Mesenchymal stem cell (in vitro differentiated cells and primary cell): ENCODE results near the gene TIGD3.

Experiments
- DNase-seq: peaks from one replicate; pipeline ENCODE4 v3.0.0-alpha.2; 2013
- H2AFZ ChIP-seq: one replicate; pipeline ENCODE4 v1.6.1; 2013; ENCODE audit warnings: low read depth, mild to moderate bottlenecking, control low read depth, inconsistent platforms, low read length, moderate library complexity
- H2AK5ac ChIP-seq: 2 replicates; pipeline ENCODE4 v1.6.1; 2013; ENCODE audit warnings: low read length, moderate library complexity, mild to moderate bottlenecking, inconsistent platforms; ENCODE audit not compliant: severe bottlenecking
- H2BK120ac ChIP-seq: one replicate; pipeline ENCODE4 v1.6.1; 2013; ENCODE audit warnings: low read depth, mild to moderate bottlenecking, inconsistent platforms, low read length, moderate library complexity
- H2BK12ac ChIP-seq, 2 experiments: one replicate each; pipeline ENCODE4 v1.6.1; 2013; ENCODE audit warnings: inconsistent platforms in 2 of 2, low read length in 2 of 2, mild to moderate bottlenecking in 2 of 2, moderate library complexity in 2 of 2, control low read depth in 1 of 2
- H2BK15ac ChIP-seq: one replicate; pipeline ENCODE4 v1.6.1; 2013; ENCODE audit warnings: mild to moderate bottlenecking, low read depth, inconsistent platforms; ENCODE audit not compliant: poor library complexity, severe bottlenecking
- H2BK5ac ChIP-seq: 2 replicates; pipeline ENCODE4 v1.6.1; 2013; ENCODE audit warnings: low read depth, mild to moderate bottlenecking, low read length, control low read depth, inconsistent platforms; ENCODE audit not compliant: poor library complexity, severe bottlenecking
- H3K14ac ChIP-seq, 2 experiments: one replicate each; pipeline ENCODE4 v1.6.1; 2013; ENCODE audit warnings: inconsistent platforms in 2 of 2, low read length in 2 of 2, control low read depth in 1 of 2, mild to moderate bottlenecking in 1 of 2, moderate library complexity in 1 of 2
- H3K18ac ChIP-seq, 2 experiments: one replicate each; pipeline ENCODE4 v1.6.1; 2013; ENCODE audit warnings: inconsistent platforms in 2 of 2, low read length in 2 of 2, control low read depth in 1 of 2, low read depth in 1 of 2, mild to moderate bottlenecking in 1 of 2
- H3K23ac ChIP-seq, 2 experiments: one replicate each; pipeline ENCODE4 v1.6.1; 2013; ENCODE audit warnings: inconsistent platforms in 2 of 2, low read length in 2 of 2, mild to moderate bottlenecking in 2 of 2, moderate library complexity in 2 of 2, control low read depth in 1 of 2
- H3K27ac ChIP-seq: 2 replicates; pipeline ENCODE4 v1.5.1; 2013; ENCODE audit warnings: mild to moderate bottlenecking, moderate library complexity, low read length, control low read depth, inconsistent platforms; ENCODE audit not compliant: poor library complexity, severe bottlenecking
- H3K27me3 ChIP-seq, 2 experiments: 2 replicates each; pipeline versions ENCODE4 v1.6.1 to v1.7.0; 2013; ENCODE audit warnings: low read length in 2 of 2, mild to moderate bottlenecking in 2 of 2, moderate library complexity in 2 of 2, control low read depth in 1 of 2, inconsistent platforms in 1 of 2; ENCODE audit not compliant: control insufficient read depth in 1 of 2, insufficient read depth in 1 of 2
- H3K36me3 ChIP-seq, 2 experiments: 2 replicates each; pipeline versions ENCODE4 v1.6.1 to v1.7.0; 2013; ENCODE audit warnings: low read length in 2 of 2, control low read depth in 1 of 2, inconsistent platforms in 1 of 2, low read depth in 1 of 2, mild to moderate bottlenecking in 1 of 2; ENCODE audit not compliant: insufficient read depth in 2 of 2, control insufficient read depth in 1 of 2
- H3K4ac ChIP-seq, 2 experiments: one replicate each; pipeline ENCODE4 v1.6.1; 2013; ENCODE audit warnings: inconsistent platforms in 2 of 2, low read length in 2 of 2, mild to moderate bottlenecking in 2 of 2, moderate library complexity in 2 of 2, control low read depth in 1 of 2, low read depth in 1 of 2
- H3K4me1 ChIP-seq: 2 replicates; pipeline ENCODE4 v1.6.1; 2013; ENCODE audit warnings: low read depth, low read length, control low read depth; ENCODE audit not compliant: control insufficient read depth, insufficient read depth
- H3K4me2 ChIP-seq: 2 replicates; pipeline ENCODE4 v1.6.1; 2013; ENCODE audit warnings: low read length, mild to moderate bottlenecking, inconsistent platforms; ENCODE audit not compliant: poor library complexity, severe bottlenecking
- H3K4me3 ChIP-seq, 2 experiments: 2 replicates each; pipeline versions ENCODE4 v1.5.1 to v1.7.0; 2013; ENCODE audit warnings: low read length in 2 of 2, mild to moderate bottlenecking in 2 of 2, control low read depth in 1 of 2, low read depth in 1 of 2; ENCODE audit not compliant: insufficient read depth in 1 of 2
- H3K79me1 ChIP-seq: replicated peaks from 2 replicates; pipeline ENCODE4 v1.6.1; 2013; ENCODE audit warnings: mild to moderate bottlenecking, control low read depth, low read length, inconsistent platforms; ENCODE audit not compliant: poor library complexity, severe bottlenecking
- H3K9ac ChIP-seq: 2 replicates; pipeline ENCODE4 v1.7.0; 2013; ENCODE audit warnings: mild to moderate bottlenecking, low read length, moderate library complexity
- H3K9me3 ChIP-seq: 2 replicates; pipeline ENCODE4 v1.7.0; 2013; ENCODE audit warnings: mild to moderate bottlenecking, low read length; ENCODE audit not compliant: control insufficient read depth
- H4K8ac ChIP-seq: one replicate; pipeline ENCODE4 v1.6.1; 2013; ENCODE audit warnings: inconsistent platforms, mild to moderate bottlenecking, low read length, moderate library complexity
- H4K91ac ChIP-seq: one replicate; pipeline ENCODE4 v1.6.1; 2013; ENCODE audit warnings: mild to moderate bottlenecking, low read length, inconsistent platforms
- WGBS: methylation state at CpG from one replicate; pipeline ENCODE4 v1.1.7; 2013; ENCODE audit warnings: mixed read lengths; 5-methylcytosine and 5-hydroxymethylcytosine counted together

TIGD3 gene

GRCh38 chr11:65308281-65308891 is 46.2 kb upstream of the TIGD3 start:
- Histone ChIP-seq H3K18ac (peak overlapping the region; percentile 84 to 88), H2BK15ac (no peak overlapping the region), H3K4me2 (no peak overlapping the region), H3K4me3 (peak overlapping the region in 1 of 2 experiments; percentile 42), H3K4me1 (peaks cover 21% of the 10 kb centered on the region), H3K14ac (peak overlapping the region in 1 of 2 experiments; percentile 88), H4K8ac (no peak overlapping the region), H2BK120ac (peak overlapping the region; percentile 29), H3K36me3 (peaks cover 10 to 39% of the 10 kb centered on the region in 2 experiments), H3K4ac (peak overlapping the region; percentile 59 to 73), H2BK12ac (peak overlapping the region; percentile 65 to 97), H3K9ac (peak overlapping the region; percentile 35), H3K27ac (no peak overlapping the region), H3K27me3 (no peaks in the 10 kb centered on the region), H2AK5ac (no peak overlapping the region), H3K9me3 (no peaks in the 10 kb centered on the region), H2AFZ (no peak overlapping the region), H2BK5ac (no peak overlapping the region), H3K23ac (no peak overlapping the region), H3K79me1 (no peaks in the 10 kb centered on the region), H4K91ac (peak overlapping the region; percentile 86)
- WGBS = 45% methylated on average over 6 of the region's 7 CpGs
- DNase-seq = peak; percentile 58

DNA sequence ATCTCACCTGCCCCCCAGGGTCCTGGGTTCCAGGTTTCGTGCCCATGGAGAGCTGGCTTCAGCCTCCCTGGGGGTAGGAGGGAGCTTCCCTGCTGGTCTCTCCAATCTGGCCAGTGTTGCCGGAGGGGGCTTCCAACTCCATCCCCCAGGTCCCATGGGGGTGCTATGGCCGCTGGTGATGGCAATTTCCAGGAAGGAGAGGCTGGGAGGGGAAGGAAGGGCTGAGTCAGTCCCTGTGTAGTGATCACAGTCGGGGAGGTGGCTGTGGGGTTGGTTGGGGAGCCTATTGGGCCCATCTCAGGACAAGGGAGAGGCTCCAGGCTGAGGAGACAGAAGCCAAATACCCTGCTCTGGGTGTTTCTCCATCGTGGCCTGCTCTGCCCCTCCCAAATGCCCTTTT is 45.5 kb upstream of the TIGD3 start:
- Histone ChIP-seq H2BK120ac (peak overlapping the region; percentile 29), H3K18ac (peak overlapping the region; percentile 84 to 88), H3K23ac (peak overlapping the region in 1 of 2 experiments; percentile 96), H3K9ac (peak overlapping the region; percentile 35), H3K79me1 (peaks cover 3% of the 10 kb centered on the region), H4K91ac (peak overlapping the region; percentile 86), H3K4me2 (no peak overlapping the region), H3K27me3 (no peaks in the 10 kb centered on the region), H2AFZ (no peak overlapping the region), H3K27ac (no peak overlapping the region), H3K9me3 (no peaks in the 10 kb centered on the region), H2BK15ac (peak overlapping the region; percentile 2), H3K4me3 (peak overlapping the region in 1 of 2 experiments; percentile 42), H3K14ac (peak overlapping the region in 1 of 2 experiments; percentile 88), H2BK12ac (peak overlapping the region; percentile 65 to 97), H4K8ac (peak overlapping the region; percentile 92), H3K4ac (peak overlapping the region; percentile 14 to 73), H2BK5ac (no peak overlapping the region), H2AK5ac (peak overlapping the region; percentile 36), H3K36me3 (peaks cover 6 to 33% of the 10 kb centered on the region in 2 experiments), H3K4me1 (peaks cover 21% of the 10 kb centered on the region)
- WGBS = 58% methylated on average over 4 of the region's 5 CpGs
- no peak for DNase-seq

GRCh38 chr11:65310215-65310614 is 44.3 kb upstream of the TIGD3 start:
- Histone ChIP-seq H3K79me1 (peaks cover 3% of the 10 kb centered on the region), H2BK5ac (no peak overlapping the region)

GRCh38 chr11:65310736-65311135 is 43.8 kb upstream of the TIGD3 start:
- Histone ChIP-seq H2BK15ac (peak overlapping the region; percentile 68), H2AK5ac (no peak overlapping the region), H3K27me3 (no peaks in the 10 kb centered on the region), H2BK12ac (peak overlapping the region in 1 of 2 experiments; percentile 2), H4K8ac (no peak overlapping the region), H3K4ac (no peak overlapping the region), H3K9ac (peak overlapping the region; percentile 82), H3K79me1 (peaks cover 3% of the 10 kb centered on the region), H2AFZ (no peak overlapping the region), H3K4me1 (peaks cover 18% of the 10 kb centered on the region), H4K91ac (peak overlapping the region; percentile 5), H3K14ac (no peak overlapping the region), H3K36me3 (peaks cover 0 to 18% of the 10 kb centered on the region in 2 experiments), H3K23ac (no peak overlapping the region), H3K4me2 (no peak overlapping the region), H3K18ac (no peak overlapping the region), H2BK5ac (no peak overlapping the region), H3K9me3 (no peaks in the 10 kb centered on the region), H3K4me3 (peak overlapping the region in 1 of 2 experiments; percentile 99), H2BK120ac (no peak overlapping the region), H3K27ac (no peak overlapping the region)
- 94% methylated on average over 5 of the region's 6 CpGs for WGBS
- no peak for DNase-seq

More at GRCh38 chr11:65310215-65310614, 44.3 kb upstream of the TIGD3 start:
- H3K14ac ChIP-seq = no peak overlapping the region
- H3K23ac ChIP-seq = no peak overlapping the region
- H2BK15ac ChIP-seq = no peak overlapping the region
- H2AK5ac ChIP-seq = no peak overlapping the region
- H4K91ac ChIP-seq = peak overlapping the region; percentile 12
- peak overlapping the region; percentile 82 for H3K9ac ChIP-seq
- 92% methylated on average over 10 of the region's 10 CpGs for WGBS
- H3K27ac ChIP-seq = no peak overlapping the region
- no peaks in the 10 kb centered on the region for H3K9me3 ChIP-seq
- H3K4ac ChIP-seq = no peak overlapping the region
- peaks cover 22% of the 10 kb centered on the region for H3K4me1 ChIP-seq
- DNase-seq = no peak
- H2AFZ ChIP-seq = no peak overlapping the region
- H2BK120ac ChIP-seq = no peak overlapping the region
- peaks cover 0 to 23% of the 10 kb centered on the region in 2 experiments for H3K36me3 ChIP-seq
- H2BK12ac ChIP-seq = no peak overlapping the region
- H3K4me2 ChIP-seq = no peak overlapping the region
- peak overlapping the region in 1 of 2 experiments; percentile 99 for H3K4me3 ChIP-seq
- H3K27me3 ChIP-seq = no peaks in the 10 kb centered on the region
- H4K8ac ChIP-seq = no peak overlapping the region
- H3K18ac ChIP-seq = no peak overlapping the region
